Measurements from ENCODE around the gene NEUROG1. TPM values are rescaled to one million over a fixed set of nuclear protein-coding genes. Genes with fewer than 3 reads are reported as not detected.
A peak's percentile ranks its signal among the peaks of the same experiment; 100 is the strongest.

The NEUROG1 gene
- total RNA-seq (not detected in 2 replicates), polyA plus RNA-seq (not detected in 2 replicates)

DNA sequence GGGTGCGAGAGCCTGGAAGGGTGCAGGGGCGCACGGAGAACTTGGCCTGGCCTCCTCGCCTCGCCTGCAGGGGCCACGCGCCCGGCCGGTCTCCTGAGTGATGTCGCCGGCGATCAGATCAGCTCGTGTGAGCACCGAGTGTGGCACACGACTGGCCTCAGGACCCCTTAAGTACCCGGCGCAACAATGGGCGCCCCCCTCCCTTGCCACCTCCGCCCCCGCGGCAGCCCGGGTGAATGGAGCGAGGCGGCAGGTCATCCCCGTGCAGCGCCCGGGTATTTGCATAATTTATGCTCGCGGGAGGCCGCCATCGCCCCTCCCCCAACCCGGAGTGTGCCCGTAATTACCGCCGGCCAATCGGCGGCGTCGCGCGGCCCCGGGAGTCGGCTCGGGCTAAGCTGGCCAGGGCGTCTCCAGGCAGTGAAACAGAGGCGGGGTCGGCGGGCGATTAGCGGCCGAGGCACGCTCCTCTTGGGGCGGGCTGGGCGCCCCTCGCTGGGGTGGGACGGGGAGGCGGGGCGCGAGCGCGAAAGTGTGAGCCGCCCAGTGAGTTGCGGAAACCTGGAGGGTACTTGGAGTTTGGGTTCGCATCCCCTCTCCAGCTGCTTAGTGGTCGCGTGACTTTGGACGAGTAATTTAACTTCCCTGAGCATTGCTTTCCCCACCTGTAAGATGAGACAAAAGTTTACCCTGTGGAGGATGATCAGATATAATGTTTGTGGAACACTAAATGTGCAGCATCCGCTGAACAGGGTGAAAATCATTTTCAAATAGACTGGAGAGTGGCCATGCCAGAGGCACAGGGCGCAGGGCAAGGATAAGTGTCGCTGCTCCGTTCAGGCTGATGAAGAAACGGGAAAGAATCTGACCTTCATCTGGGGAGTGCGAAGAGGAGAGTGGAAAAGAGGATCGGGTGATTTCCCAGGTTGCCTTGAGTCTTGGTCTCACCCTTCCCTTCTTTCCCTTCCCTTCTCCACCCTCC is at the start of gene NEUROG1:
Gene NEUROG1, minus strand, starts transcription at position 145 of the 982 bp plus-strand sequence. CDS start 274 bp downstream, outside the sequence.
- H3K27ac ChIP-seq: no peak within 1 kb of the TSS
- TF ChIP-seq, protein P1, sequence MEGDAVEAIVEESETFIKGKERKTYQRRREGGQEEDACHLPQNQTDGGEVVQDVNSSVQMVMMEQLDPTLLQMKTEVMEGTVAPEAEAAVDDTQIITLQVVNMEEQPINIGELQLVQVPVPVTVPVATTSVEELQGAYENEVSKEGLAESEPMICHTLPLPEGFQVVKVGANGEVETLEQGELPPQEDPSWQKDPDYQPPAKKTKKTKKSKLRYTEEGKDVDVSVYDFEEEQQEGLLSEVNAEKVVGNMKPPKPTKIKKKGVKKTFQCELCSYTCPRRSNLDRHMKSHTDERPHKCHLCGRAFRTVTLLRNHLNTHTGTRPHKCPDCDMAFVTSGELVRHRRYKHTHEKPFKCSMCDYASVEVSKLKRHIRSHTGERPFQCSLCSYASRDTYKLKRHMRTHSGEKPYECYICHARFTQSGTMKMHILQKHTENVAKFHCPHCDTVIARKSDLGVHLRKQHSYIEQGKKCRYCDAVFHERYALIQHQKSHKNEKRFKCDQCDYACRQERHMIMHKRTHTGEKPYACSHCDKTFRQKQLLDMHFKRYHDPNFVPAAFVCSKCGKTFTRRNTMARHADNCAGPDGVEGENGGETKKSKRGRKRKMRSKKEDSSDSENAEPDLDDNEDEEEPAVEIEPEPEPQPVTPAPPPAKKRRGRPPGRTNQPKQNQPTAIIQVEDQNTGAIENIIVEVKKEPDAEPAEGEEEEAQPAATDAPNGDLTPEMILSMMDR (IDR thresholded peaks at IDR 0.05; ENCODE audit: low read depth, low read length): no peak
- peak in 1 of 2 donors; percentile 53 for DNase-seq (ENCODE audit: low read depth in 1 of 2, low spot score in 1 of 2)

GRCh38 chr5:135584918-135585317 is 49.2 kb upstream of the NEUROG1 start:
- no peaks in the 10 kb centered on the region for H3K4me1 ChIP-seq (ENCODE audit: low read depth)

More for the DNA sequence above, at the start of gene NEUROG1:
- Histone ChIP-seq H3K9me3 (ENCODE audit: low read depth) (no peaks in the 10 kb centered on the region), H3K4me3 (no peak within 1 kb of the TSS), H3K36me3 (no peaks in the 10 kb centered on the region), H3K4me1 (ENCODE audit: low read depth) (no peaks in the 10 kb centered on the region), H3K27me3 (peaks cover 100% of the 10 kb centered on the region)

DNA sequence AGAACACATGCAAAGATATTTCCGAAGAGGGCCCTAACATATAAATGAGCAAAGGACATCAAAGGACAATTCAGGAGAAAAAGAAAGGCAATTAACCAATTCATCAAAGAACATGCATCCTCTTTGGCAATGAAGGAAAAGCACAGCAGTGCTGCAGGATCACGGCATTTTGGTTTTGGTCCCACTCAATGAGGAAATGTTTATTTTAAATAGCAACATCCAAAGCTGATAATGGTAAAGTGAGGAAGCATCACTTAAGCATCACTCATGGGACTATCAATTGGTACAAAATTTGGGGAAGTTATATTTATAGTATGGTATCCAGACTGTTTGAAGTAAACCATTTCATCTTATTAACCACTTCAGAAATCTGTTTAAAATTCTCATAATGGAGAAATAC is 48.5 kb upstream of the NEUROG1 start:
- no peaks in the 10 kb centered on the region for H3K9me3 ChIP-seq (ENCODE audit: low read depth)
- H3K4me3 ChIP-seq: no peak overlapping the region
- no peak overlapping the region for H3K27ac ChIP-seq
- no peak for DNase-seq (ENCODE audit: low read depth in 1 of 2, low spot score in 1 of 2)
- peaks cover 29% of the 10 kb centered on the region for H3K27me3 ChIP-seq
- H3K4me1 ChIP-seq (ENCODE audit: low read depth): no peaks in the 10 kb centered on the region
- no peaks in the 10 kb centered on the region for H3K36me3 ChIP-seq
- TF ChIP-seq, protein P1 (IDR thresholded peaks at IDR 0.05; ENCODE audit: low read depth, low read length): no peak

More at GRCh38 chr5:135584918-135585317, 49.2 kb upstream of the NEUROG1 start:
- Histone ChIP-seq H3K36me3 (no peaks in the 10 kb centered on the region), H3K27me3 (peaks cover 23% of the 10 kb centered on the region), H3K4me3 (no peak overlapping the region), H3K27ac (no peak overlapping the region), H3K9me3 (ENCODE audit: low read depth) (no peaks in the 10 kb centered on the region)
- TF ChIP-seq, protein P1 (IDR thresholded peaks at IDR 0.05; ENCODE audit: low read depth, low read length): no peak
- no peak for DNase-seq (ENCODE audit: low read depth in 1 of 2, low spot score in 1 of 2)

DNA sequence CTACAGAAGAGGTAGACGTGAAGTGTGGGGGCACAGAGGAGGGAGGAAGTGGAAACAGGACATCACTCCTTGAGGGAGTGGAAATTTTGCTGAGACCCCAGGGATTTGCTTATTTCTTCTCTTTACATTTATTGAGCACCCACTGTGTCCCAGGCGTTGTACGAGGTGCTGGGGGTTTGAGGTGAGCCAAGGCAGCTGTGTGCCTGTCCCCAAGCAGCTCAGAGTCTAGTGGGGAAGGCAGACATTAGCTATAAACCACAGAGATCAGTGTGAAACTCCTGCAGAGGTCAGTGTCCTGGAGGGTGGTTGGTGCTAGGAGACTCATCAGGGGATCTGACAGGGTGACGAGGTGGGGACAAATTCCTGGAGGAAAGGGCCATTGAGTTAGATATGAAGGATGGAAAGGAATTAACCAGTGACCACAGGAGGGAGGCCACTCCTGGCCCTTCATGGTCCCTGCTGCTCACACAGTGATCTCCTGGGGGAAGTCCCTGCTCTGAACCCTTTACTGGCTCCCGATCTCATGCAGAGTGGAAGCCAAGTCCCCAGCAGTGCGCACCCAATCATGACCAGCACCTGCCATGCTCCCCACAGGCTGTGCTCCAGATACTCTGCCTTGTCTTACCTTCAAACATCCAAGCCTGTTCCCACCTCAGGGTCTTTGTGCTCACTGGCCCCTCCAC is 46.5 kb upstream of the NEUROG1 start:
- no peaks in the 10 kb centered on the region for H3K4me1 ChIP-seq (ENCODE audit: low read depth)
- peaks cover 49% of the 10 kb centered on the region for H3K27me3 ChIP-seq
- no peak for DNase-seq (ENCODE audit: low read depth in 1 of 2, low spot score in 1 of 2)
- TF ChIP-seq, protein P1 (IDR thresholded peaks at IDR 0.05; ENCODE audit: low read depth, low read length): no peak
- H3K27ac ChIP-seq: no peak overlapping the region
- no peaks in the 10 kb centered on the region for H3K36me3 ChIP-seq
- no peaks in the 10 kb centered on the region for H3K9me3 ChIP-seq (ENCODE audit: low read depth)
- no peak overlapping the region for H3K4me3 ChIP-seq

- Histone ChIP-seq H3K27ac (no peak within 1 kb of the TSS), H3K36me3 (no peaks in the 10 kb centered on the region), H3K4me3 (peak within 1 kb of the TSS; percentile 19), H3K4me1 (ENCODE audit: low read depth) (no peaks in the 10 kb centered on the region), H3K9me3 (ENCODE audit: low read depth) (no peaks in the 10 kb centered on the region), H3K27me3 (peaks cover 61% of the 10 kb centered on the region)
- TF ChIP-seq, protein P1 (IDR thresholded peaks at IDR 0.05; ENCODE audit: low read depth, low read length): no peak
- peak; percentile 45 to 88 for DNase-seq (ENCODE audit: low read depth in 1 of 2, low spot score in 1 of 2)
These were observed 43.0 kb upstream of the NEUROG1 start, which contains the start of gene CXCL14 for GRCh38 chr5:135578685-135579341. CXCL14 (minus strand) TSS chr5:135578991; CDS start chr5:135578778, 213 bp downstream.
